NCI-H2081 treated with DMSO at 0.1 percent for 48 hours (cell line): ENCODE results near the gene ABTB2.
"Not testable (repeated sequence)": the region's sequence is repeated elsewhere in the genome, so short reads cannot be mapped to it uniquely, and the experiment has no call there.

Experiments
- DNase-seq: peaks from one replicate; lab custom pipeline; 2025; lab: John Stamatoyannopoulos, UW

The ABTB2 gene

DNA sequence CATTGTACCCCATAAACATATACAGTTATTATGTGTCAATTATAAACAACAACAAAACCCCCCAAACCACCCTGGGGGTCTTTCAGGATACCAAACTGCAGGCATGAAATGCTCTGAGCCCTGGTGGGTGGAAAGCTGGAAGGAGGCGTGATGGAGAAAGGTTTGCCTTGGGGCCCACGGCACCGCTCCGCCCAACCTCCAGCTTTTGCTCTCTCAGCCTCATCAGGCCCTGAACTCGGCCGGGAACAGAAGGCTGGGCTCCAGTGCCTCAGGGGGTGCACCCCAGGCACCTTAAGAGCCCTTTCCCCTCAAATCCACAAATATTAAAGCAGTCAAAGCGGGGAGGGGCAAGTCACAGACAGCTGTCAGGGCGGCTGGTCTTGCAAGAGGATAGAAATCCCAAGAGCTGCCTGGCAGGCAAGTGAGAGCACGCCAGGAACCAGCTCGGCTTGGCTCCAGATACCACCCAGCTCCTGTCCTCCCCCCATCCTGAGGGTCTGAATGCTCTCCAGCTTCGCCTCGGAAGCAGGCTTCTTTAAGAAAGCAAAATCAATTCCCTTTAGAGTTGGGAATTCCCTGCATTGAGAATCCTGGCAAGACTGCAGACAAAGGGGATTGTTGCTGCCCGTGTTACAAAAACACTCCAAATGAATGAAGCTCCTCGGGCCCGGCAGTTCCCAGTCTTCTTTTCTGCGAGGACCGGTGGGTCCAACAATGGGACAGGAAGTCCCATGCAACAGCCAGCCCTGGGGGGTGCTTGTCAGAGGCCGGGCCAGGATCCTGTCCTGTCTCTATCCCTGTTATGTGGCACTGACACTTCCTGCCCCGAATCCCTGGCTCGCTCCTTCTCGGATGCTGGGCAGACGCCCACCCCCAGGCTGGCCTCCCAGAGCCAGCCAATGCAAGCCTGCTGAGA, 171.6 kb downstream of the ABTB2 start:
- no peak for DNase-seq

DNA sequence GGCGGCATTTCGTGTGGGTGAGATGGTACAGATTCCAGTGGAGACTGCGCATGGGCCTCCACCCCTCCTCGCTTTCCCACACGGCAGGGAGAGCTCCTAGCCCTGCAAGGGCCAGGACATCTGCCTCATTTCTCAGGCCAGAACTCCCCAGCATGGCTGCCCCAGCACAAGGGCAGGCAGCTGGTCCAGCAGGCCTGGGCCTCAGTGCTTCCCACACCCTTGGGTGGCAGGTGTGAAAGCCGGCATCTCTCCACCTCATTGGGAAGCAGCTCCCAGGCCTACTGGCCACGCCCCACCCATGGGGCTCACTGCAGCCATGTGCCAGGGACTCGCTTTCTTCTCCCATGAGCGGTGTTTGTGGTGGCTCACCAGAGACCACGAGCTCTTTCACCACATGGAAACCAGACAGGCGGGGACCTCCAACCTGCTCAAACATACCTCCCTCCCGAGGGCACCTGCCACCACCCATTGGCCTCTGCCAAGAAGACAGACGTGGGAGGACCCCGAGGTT, 173.2 kb downstream of the ABTB2 start:
- no peak for DNase-seq

DNA sequence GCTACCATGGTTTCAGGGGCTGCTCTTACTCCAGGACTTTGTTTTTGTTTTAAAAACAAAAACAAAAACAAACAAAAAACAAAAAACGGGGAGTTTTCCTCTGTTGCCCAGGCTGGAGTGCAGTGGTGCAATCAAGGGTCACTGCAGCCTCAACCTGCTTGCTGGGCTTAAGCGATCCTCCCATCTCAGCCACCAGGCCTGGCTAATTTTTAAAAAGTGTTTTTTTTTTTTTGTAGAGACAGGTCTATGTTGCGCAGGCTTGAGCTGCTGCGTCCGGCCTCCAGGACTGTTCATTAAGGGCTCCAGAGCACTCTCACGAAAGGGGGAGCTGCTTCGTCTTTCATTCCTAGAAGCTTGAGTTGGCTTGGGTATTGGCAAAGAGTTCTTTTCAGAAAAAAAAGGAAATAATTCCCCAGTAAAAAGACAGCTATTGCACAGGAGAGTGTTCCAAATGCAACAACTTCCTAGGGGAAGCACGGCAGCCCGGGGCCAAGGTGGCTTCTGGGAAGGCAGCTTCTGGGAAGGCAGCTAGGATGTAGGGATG, 173.9 kb downstream of the ABTB2 start:
- DNase-seq, result no peak

DNA sequence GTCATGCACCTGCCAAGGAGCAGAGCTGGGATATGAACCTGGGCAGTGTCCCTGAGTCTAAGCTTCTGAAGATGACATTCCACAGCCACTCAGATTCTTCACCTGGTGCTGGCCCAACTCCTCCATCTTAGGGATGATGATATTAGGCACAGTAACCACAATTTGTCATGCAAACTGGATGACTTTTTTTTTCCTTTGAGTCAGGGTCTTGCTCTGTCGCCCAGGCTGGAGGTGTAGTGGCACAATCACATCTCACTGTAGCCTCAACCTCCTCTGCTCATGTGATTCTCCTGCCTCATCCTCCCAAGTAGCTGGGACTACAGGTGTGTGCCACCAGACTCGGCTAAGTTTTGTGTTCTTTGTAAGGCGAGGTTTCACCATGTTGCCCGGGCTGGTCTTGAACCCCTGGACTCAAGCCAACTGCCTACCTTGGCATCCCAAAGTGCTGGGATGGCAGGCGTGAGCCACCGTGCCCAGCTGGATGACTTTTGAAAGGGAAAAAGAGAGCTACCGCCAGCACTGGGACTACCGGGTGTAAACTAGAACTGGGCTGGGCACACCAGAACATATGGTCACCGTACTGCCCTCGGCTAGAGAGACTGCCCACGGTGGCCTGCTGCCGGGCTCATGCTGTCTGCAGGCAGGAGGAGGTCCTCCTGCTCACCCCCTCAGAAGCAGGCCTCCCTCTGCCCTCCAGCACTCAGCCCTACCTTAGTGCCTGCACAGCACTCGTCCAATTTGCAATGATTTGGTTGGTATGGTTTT, 174.7 kb downstream of the ABTB2 start:
- DNase-seq, result no peak

GRCh38 chr11:34182425-34182824, 175.4 kb downstream of the ABTB2 start:
- no peak for DNase-seq

- DNase-seq, result no peak
Measured at GRCh38 chr11:34181856-34182405, 175.9 kb downstream of the ABTB2 start.

GRCh38 chr11:34181251-34181650, 176.6 kb downstream of the ABTB2 start:
- no peak for DNase-seq

GRCh38 chr11:34180814-34181165, 177.0 kb downstream of the ABTB2 start:
- DNase-seq, result not testable (repeated sequence)

DNA sequence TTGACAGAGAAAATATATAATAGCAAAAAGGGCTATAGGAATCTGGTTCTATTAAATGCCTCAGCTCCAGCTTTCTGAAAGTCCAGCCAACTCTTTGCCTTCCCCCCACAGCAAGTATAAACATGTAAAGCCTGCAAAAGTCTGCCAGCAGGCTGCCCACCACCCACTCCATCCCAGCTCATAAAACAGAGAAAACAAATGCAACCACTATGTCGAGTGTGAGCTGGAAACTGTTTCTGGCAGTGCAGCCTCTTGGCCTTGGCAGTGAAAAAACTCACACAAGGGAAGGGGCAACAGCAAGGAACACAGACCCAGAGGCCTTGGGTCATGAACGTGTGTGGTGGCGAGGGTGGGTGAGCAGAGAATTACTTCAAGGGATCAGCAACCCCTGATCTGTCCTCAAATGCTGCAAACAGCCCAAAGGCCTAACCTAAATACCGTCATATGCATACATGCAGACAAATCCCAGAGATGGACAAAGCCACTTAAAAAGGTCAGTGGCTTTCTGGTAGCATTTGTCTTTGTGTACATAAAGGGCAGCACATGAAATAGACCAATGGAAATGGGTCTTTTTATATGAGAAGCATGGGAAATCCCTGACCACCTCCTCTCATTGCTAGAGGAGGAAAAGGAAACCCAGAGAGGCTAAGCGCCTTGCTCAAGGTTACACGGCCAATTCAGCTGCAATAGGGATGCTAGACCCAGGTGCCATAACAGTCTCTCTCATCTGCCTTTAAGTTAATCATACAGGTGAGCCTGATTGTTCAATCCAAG, 177.6 kb downstream of the ABTB2 start:
- no peak for DNase-seq

DNA sequence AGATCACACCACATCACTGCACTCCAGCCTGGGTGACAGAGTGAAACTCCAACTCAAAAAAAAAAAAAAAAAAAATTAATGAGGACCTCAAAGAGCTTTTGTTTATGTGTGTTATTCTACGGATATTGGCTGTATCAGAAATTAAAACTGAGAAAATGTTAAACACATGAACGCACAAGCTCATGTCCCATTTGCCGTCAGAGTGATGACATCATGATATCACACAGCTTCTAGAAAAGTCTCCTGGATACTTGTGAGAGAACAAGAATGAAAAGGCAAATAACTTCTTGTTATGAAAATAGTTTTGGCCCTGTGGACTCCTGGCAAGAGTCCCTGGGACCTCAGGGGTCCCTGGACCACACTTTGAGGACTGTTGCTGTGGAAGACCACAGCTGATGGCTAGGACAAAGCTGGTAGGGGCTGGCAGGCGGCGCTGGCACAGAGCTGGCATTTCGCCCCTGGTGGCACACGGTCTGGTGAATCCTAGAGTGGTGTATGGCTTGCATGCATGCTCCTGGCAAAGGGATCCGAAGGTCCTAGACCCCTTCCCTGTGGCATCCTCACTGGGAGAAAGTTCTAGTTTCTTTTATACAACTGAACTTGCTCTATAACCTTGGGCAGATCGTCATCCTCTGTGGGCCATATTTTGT, 178.7 kb downstream of the ABTB2 start:
- no peak for DNase-seq

- DNase-seq, result no peak
Measured at GRCh38 chr11:34178209-34178821, 179.5 kb downstream of the ABTB2 start.

GRCh38 chr11:34176751-34177209, 181.0 kb downstream of the ABTB2 start:
- no peak for DNase-seq

GRCh38 chr11:34175284-34176019, 182.4 kb downstream of the ABTB2 start:
- no peak for DNase-seq

- DNase-seq, result no peak
Measured at GRCh38 chr11:34174412-34175041, 183.3 kb downstream of the ABTB2 start.

DNA sequence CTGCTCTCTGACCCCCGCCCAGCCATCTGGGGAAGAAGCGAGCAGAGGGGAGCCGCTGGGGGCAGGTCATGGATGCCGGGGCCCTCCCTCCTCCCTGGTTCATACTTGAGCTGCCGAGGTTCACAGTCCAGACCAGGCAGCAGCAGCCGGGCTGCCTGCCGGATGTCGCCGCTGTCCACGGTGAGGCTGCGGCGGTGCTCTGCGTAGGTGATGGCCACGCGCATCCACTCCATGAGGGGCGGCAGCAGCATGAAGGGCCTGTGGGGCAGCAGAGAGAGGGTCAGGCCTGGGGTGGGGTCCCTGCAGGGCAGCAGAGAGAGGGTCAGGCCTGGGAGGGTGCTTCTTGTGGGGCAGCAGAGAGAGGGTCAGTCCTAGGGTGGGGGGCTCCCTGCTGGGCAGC, 184.8 kb downstream of the ABTB2 start:
- DNase-seq, result no peak

DNA sequence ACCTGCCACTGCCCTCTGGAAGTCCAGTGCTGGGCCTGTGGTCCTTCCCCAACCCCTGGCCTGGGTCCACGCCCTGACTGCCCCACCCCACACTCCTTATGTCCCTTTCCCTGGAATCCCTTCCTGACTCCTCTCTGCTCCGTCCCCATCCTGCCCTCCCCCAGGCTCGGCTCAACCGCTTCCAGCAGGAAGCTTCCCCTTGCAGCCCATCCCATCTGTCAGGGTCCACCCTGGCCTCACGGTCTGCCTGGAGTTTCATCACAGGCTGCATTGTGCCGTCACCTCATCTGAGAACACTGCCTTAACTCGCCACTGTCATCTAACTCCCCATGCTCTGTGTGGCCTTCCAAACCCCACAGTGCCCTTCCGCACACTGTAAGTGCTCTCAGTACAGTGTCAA, 188.1 kb downstream of the ABTB2 start:
- no peak for DNase-seq

GRCh38 chr11:34168642-34169420, 189.0 kb downstream of the ABTB2 start:
- no peak for DNase-seq

- no peak for DNase-seq
Measured at GRCh38 chr11:34167961-34168360, 189.8 kb downstream of the ABTB2 start.
